IMR-90 (cell line): ENCODE measurements around the gene PRM2.

Experiments used
- CEBPB ChIP-seq: IDR thresholded peaks from 2 replicates; pipeline ENCODE4 v1.6.1; 2012; ENCODE audit warnings: low read depth, low read length, improper control_type of control experiment
- MAFK ChIP-seq: IDR thresholded peaks from 2 replicates; pipeline ENCODE4 v1.6.1; 2012; ENCODE audit warnings: low read depth, low read length, improper control_type of control experiment
- MAZ ChIP-seq: IDR thresholded peaks from 2 replicates; pipeline ENCODE4 v1.6.1; 2012; ENCODE audit warnings: low read depth, mild to moderate bottlenecking, low read length, improper control_type of control experiment, moderate library complexity, borderline replicate concordance
- NFE2L2 ChIP-seq: fragments of 150-350 bp; IDR thresholded peaks from 2 replicates; pipeline ENCODE4 v1.6.1; 2016; ENCODE audit warnings: low read depth, mild to moderate bottlenecking, low read length
- POLR2A ChIP-seq: IDR thresholded peaks from 2 replicates; pipeline ENCODE4 v1.6.1; 2012; ENCODE audit warnings: mild to moderate bottlenecking, low read depth, low read length
- RAD21 ChIP-seq: IDR thresholded peaks from 2 replicates; pipeline ENCODE4 v1.6.1; 2012; ENCODE audit warnings: low read length, improper control_type of control experiment
- RCOR1 ChIP-seq: IDR thresholded peaks from 2 replicates; pipeline ENCODE4 v1.6.1; 2012; ENCODE audit warnings: mild to moderate bottlenecking, low read length, improper control_type of control experiment; ENCODE audit not compliant: insufficient replicate concordance
- TF ChIP-seq, protein P1 (sequence below): conservative IDR thresholded peaks from 2 replicates; pipeline ENCODE4 v1.5.1; 2012; ENCODE audit warnings: mild to moderate bottlenecking, low read depth, low read length, improper control_type of control experiment
- TF ChIP-seq, protein P2 (sequence below): fragments of 150-350 bp; IDR thresholded peaks from 2 replicates; pipeline ENCODE4 v1.6.1; 2017; ENCODE audit warnings: mild to moderate bottlenecking, antibody characterized with exemption, low read length, low read depth

DNA sequence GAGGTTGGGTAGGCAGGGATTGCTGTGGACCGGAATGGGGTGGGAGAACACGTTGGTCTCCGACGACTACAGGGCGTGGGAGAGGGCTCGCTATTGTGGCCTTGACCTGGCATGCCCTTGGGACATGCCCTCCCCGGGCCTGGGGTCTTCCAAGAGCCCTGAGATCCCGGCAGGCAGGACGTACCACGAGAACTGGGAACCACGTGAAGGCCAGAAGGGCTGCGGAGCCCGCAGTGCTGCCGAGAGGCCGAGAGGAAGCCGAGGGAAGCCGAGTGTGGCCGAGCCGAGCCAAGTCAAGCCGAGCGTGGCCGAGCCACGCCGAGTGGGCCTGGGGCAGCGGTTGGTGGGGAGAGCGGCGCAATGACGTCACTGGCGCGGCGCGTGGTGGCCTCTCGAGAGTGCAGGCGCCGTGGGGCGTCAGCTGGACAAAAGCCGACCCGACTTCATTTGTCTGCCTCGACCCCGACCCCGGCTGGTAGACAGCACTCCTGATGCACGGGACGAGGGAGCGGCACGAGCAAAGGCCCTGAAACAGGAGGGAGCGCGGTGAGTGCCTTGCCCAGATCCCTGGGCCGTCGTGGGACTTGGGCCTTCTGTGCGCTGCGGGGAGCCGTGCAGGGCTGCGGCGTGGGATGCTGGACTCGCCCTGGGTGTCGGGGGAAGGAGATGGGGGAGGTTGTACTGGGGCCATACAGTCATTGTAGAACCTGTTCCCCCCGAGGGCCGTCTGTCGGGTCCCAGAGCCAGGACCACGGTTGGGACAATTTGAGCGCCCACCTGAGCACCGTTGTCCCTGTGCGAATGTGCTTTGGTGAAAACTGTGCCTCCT is 26.8 kb downstream of the PRM2 start:
- TF ChIP-seq RCOR1, result no peak
- TF ChIP-seq, protein P1, sequence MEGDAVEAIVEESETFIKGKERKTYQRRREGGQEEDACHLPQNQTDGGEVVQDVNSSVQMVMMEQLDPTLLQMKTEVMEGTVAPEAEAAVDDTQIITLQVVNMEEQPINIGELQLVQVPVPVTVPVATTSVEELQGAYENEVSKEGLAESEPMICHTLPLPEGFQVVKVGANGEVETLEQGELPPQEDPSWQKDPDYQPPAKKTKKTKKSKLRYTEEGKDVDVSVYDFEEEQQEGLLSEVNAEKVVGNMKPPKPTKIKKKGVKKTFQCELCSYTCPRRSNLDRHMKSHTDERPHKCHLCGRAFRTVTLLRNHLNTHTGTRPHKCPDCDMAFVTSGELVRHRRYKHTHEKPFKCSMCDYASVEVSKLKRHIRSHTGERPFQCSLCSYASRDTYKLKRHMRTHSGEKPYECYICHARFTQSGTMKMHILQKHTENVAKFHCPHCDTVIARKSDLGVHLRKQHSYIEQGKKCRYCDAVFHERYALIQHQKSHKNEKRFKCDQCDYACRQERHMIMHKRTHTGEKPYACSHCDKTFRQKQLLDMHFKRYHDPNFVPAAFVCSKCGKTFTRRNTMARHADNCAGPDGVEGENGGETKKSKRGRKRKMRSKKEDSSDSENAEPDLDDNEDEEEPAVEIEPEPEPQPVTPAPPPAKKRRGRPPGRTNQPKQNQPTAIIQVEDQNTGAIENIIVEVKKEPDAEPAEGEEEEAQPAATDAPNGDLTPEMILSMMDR, result no peak
- TF ChIP-seq CEBPB, result no peak
- no peak for TF ChIP-seq NFE2L2
- no peak for TF ChIP-seq RAD21
- no peak for TF ChIP-seq MAFK
- TF ChIP-seq POLR2A, result no peak
- no peak for TF ChIP-seq MAZ
- TF ChIP-seq, protein P2, sequence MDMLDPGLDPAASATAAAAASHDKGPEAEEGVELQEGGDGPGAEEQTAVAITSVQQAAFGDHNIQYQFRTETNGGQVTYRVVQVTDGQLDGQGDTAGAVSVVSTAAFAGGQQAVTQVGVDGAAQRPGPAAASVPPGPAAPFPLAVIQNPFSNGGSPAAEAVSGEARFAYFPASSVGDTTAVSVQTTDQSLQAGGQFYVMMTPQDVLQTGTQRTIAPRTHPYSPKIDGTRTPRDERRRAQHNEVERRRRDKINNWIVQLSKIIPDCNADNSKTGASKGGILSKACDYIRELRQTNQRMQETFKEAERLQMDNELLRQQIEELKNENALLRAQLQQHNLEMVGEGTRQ, result no peak
